Measurements from ENCODE around the gene ZER1.

Gene ZER1

GRCh38 chr9:128809036-128809599 is 37.4 kb upstream of the ZER1 start:
- no peak overlapping the region for H2AFZ ChIP-seq (ENCODE audit: low read length)
- H4K91ac ChIP-seq (ENCODE audit: low read depth, low read length, poor library complexity) = no peak overlapping the region
- no CpG with 5 or more reads among the region's 12 CpGs for WGBS, 2 donors (ENCODE audit: extremely low coverage in 2 of 2, insufficient read length in 2 of 2, insufficient replicate concordance in 1 of 2)
- no peak overlapping the region for H2BK5ac ChIP-seq (ENCODE audit: low read length)
- H3K23ac ChIP-seq (ENCODE audit: low read depth, low read length, poor library complexity) = no peak overlapping the region
- H3K4ac ChIP-seq (ENCODE audit: low read length) = no peak overlapping the region
- no peaks in the 10 kb centered on the region for H3K79me1 ChIP-seq (ENCODE audit: low read depth, low read length)
- H3K9me3 ChIP-seq (replicated peaks in 1 of 2; ENCODE audit: control insufficient read depth in 2 of 2, insufficient read depth in 1 of 2, low read depth in 1 of 2, low read length in 2 of 2) = no peaks in the 10 kb centered on the region
- peaks cover 17 to 48% of the 10 kb centered on the region in 2 donors for H3K36me3 ChIP-seq (replicated peaks in 1 of 2; ENCODE audit: control insufficient read depth in 2 of 2, insufficient read depth in 2 of 2, low read length in 2 of 2)
- no peak overlapping the region for H2BK12ac ChIP-seq (ENCODE audit: low read length)
- no peak overlapping the region for H3K4me3 ChIP-seq (ENCODE audit: low read length in 2 of 2)
- no peak overlapping the region for H4K8ac ChIP-seq (ENCODE audit: low read depth, low read length)
- no peaks in the 10 kb centered on the region for H3K4me1 ChIP-seq (ENCODE audit: control insufficient read depth in 2 of 2, insufficient read depth in 1 of 2, low read depth in 1 of 2, low read length in 2 of 2)
- H3K27ac ChIP-seq (replicated peaks; ENCODE audit: low read length) = no peak overlapping the region
- H3K18ac ChIP-seq (ENCODE audit: low read length) = no peak overlapping the region
- no peak overlapping the region for H3K14ac ChIP-seq (ENCODE audit: low read length)
- H2BK120ac ChIP-seq (ENCODE audit: low read depth, low read length) = no peak overlapping the region
- H2AK5ac ChIP-seq (ENCODE audit: low read depth, low read length) = no peak overlapping the region
- no peak overlapping the region for H3K9ac ChIP-seq (ENCODE audit: low read depth, low read length, poor library complexity)
- H3K4me2 ChIP-seq (ENCODE audit: insufficient read depth, low read length, poor library complexity, severe bottlenecking) = no peak overlapping the region
- no peaks in the 10 kb centered on the region for H3K27me3 ChIP-seq (ENCODE audit: control insufficient read depth in 3 of 3, insufficient read depth in 3 of 3, low read depth in 1 of 3, low read length in 3 of 3)
- DNase-seq (ENCODE audit: low spot score) = no peak
- no peak overlapping the region for H2BK15ac ChIP-seq (ENCODE audit: low read length)

DNA sequence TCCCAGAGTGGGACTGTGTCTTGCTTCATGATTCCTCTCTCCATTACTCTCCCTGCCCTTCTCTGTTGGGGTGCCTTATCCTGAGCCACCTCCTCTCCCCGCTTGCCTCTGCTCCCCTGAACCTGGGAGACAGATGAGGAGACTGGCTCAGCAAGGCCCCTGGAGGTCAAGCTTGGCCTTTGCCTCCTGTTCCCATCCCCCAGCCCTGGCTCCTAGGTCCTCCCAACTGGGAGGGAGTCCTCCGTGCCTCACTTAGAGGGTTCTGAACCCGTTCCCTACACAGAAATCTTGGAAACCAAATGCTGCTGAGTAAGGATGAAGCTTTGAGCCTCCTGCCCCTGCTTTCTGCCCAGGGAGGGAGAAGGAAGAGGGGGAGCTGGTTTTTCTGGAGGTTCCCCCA is 36.8 kb upstream of the ZER1 start:
- H2AK5ac ChIP-seq (ENCODE audit: low read depth, low read length) = no peak overlapping the region
- no peak overlapping the region for H4K91ac ChIP-seq (ENCODE audit: low read depth, low read length, poor library complexity)
- H2AFZ ChIP-seq (ENCODE audit: low read length) = no peak overlapping the region
- H3K4me2 ChIP-seq (ENCODE audit: insufficient read depth, low read length, poor library complexity, severe bottlenecking) = no peak overlapping the region
- H3K27me3 ChIP-seq (ENCODE audit: control insufficient read depth in 3 of 3, insufficient read depth in 3 of 3, low read depth in 1 of 3, low read length in 3 of 3) = no peaks in the 10 kb centered on the region
- H3K36me3 ChIP-seq (replicated peaks in 1 of 2; ENCODE audit: control insufficient read depth in 2 of 2, insufficient read depth in 2 of 2, low read length in 2 of 2) = peaks cover 21 to 54% of the 10 kb centered on the region in 2 donors
- no peak overlapping the region for H3K4me3 ChIP-seq (ENCODE audit: low read length in 2 of 2)
- H2BK5ac ChIP-seq (ENCODE audit: low read length) = no peak overlapping the region
- no peak overlapping the region for H3K14ac ChIP-seq (ENCODE audit: low read length)
- H3K4me1 ChIP-seq (ENCODE audit: control insufficient read depth in 2 of 2, insufficient read depth in 1 of 2, low read depth in 1 of 2, low read length in 2 of 2) = no peaks in the 10 kb centered on the region
- H3K9me3 ChIP-seq (replicated peaks in 1 of 2; ENCODE audit: control insufficient read depth in 2 of 2, insufficient read depth in 1 of 2, low read depth in 1 of 2, low read length in 2 of 2) = no peaks in the 10 kb centered on the region
- no peak overlapping the region for H3K23ac ChIP-seq (ENCODE audit: low read depth, low read length, poor library complexity)
- DNase-seq (ENCODE audit: low spot score) = no peak
- H4K8ac ChIP-seq (ENCODE audit: low read depth, low read length) = no peak overlapping the region
- WGBS, 2 donors (ENCODE audit: extremely low coverage in 2 of 2, insufficient read length in 2 of 2, insufficient replicate concordance in 1 of 2) = no CpG with 5 or more reads among the region's 3 CpGs
- H3K9ac ChIP-seq (ENCODE audit: low read depth, low read length, poor library complexity) = no peak overlapping the region
- H3K79me1 ChIP-seq (ENCODE audit: low read depth, low read length) = no peaks in the 10 kb centered on the region
- no peak overlapping the region for H2BK12ac ChIP-seq (ENCODE audit: low read length)
- H2BK15ac ChIP-seq (ENCODE audit: low read length) = no peak overlapping the region
- H3K4ac ChIP-seq (ENCODE audit: low read length) = no peak overlapping the region
- H2BK120ac ChIP-seq (ENCODE audit: low read depth, low read length) = no peak overlapping the region
- no peak overlapping the region for H3K27ac ChIP-seq (replicated peaks; ENCODE audit: low read length)
- H3K18ac ChIP-seq (ENCODE audit: low read length) = no peak overlapping the region

GRCh38 chr9:128807827-128808226 is 36.1 kb upstream of the ZER1 start:
- no peak for DNase-seq (ENCODE audit: low spot score)
- no CpG with 5 or more reads among the region's 14 CpGs for WGBS, 2 donors (ENCODE audit: extremely low coverage in 2 of 2, insufficient read length in 2 of 2, insufficient replicate concordance in 1 of 2)
- no peak overlapping the region for H2BK15ac ChIP-seq (ENCODE audit: low read length)
- no peak overlapping the region for H2BK120ac ChIP-seq (ENCODE audit: low read depth, low read length)
- no peaks in the 10 kb centered on the region for H3K79me1 ChIP-seq (ENCODE audit: low read depth, low read length)
- H4K8ac ChIP-seq (ENCODE audit: low read depth, low read length) = no peak overlapping the region
- no peak overlapping the region for H2AK5ac ChIP-seq (ENCODE audit: low read depth, low read length)
- peaks cover 27 to 61% of the 10 kb centered on the region in 2 donors for H3K36me3 ChIP-seq (replicated peaks in 1 of 2; ENCODE audit: control insufficient read depth in 2 of 2, insufficient read depth in 2 of 2, low read length in 2 of 2)
- H3K4me3 ChIP-seq (ENCODE audit: low read length in 2 of 2) = no peak overlapping the region
- no peaks in the 10 kb centered on the region for H3K27me3 ChIP-seq (ENCODE audit: control insufficient read depth in 3 of 3, insufficient read depth in 3 of 3, low read depth in 1 of 3, low read length in 3 of 3)
- no peak overlapping the region for H3K4me2 ChIP-seq (ENCODE audit: insufficient read depth, low read length, poor library complexity, severe bottlenecking)
- no peak overlapping the region for H3K18ac ChIP-seq (ENCODE audit: low read length)
- no peaks in the 10 kb centered on the region for H3K4me1 ChIP-seq (ENCODE audit: control insufficient read depth in 2 of 2, insufficient read depth in 1 of 2, low read depth in 1 of 2, low read length in 2 of 2)
- H2AFZ ChIP-seq (ENCODE audit: low read length) = no peak overlapping the region
- H4K91ac ChIP-seq (ENCODE audit: low read depth, low read length, poor library complexity) = no peak overlapping the region
- H3K4ac ChIP-seq (ENCODE audit: low read length) = no peak overlapping the region
- H3K9me3 ChIP-seq (replicated peaks in 1 of 2; ENCODE audit: control insufficient read depth in 2 of 2, insufficient read depth in 1 of 2, low read depth in 1 of 2, low read length in 2 of 2) = no peaks in the 10 kb centered on the region
- H3K23ac ChIP-seq (ENCODE audit: low read depth, low read length, poor library complexity) = no peak overlapping the region
- no peak overlapping the region for H2BK12ac ChIP-seq (ENCODE audit: low read length)
- no peak overlapping the region for H3K14ac ChIP-seq (ENCODE audit: low read length)
- no peak overlapping the region for H2BK5ac ChIP-seq (ENCODE audit: low read length)
- no peak overlapping the region for H3K27ac ChIP-seq (replicated peaks; ENCODE audit: low read length)
- H3K9ac ChIP-seq (ENCODE audit: low read depth, low read length, poor library complexity) = no peak overlapping the region

- H2BK12ac ChIP-seq (ENCODE audit: low read length) = no peak overlapping the region
- no peak overlapping the region for H3K4me2 ChIP-seq (ENCODE audit: insufficient read depth, low read length, poor library complexity, severe bottlenecking)
- DNase-seq (ENCODE audit: low spot score) = no peak
- no peaks in the 10 kb centered on the region for H3K79me1 ChIP-seq (ENCODE audit: low read depth, low read length)
- H2AK5ac ChIP-seq (ENCODE audit: low read depth, low read length) = no peak overlapping the region
- H3K4ac ChIP-seq (ENCODE audit: low read length) = no peak overlapping the region
- peaks cover 33 to 75% of the 10 kb centered on the region in 2 donors for H3K36me3 ChIP-seq (replicated peaks in 1 of 2; ENCODE audit: control insufficient read depth in 2 of 2, insufficient read depth in 2 of 2, low read length in 2 of 2)
- no peak overlapping the region for H2BK15ac ChIP-seq (ENCODE audit: low read length)
- no peak overlapping the region for H2BK120ac ChIP-seq (ENCODE audit: low read depth, low read length)
- no peaks in the 10 kb centered on the region for H3K9me3 ChIP-seq (replicated peaks in 1 of 2; ENCODE audit: control insufficient read depth in 2 of 2, insufficient read depth in 1 of 2, low read depth in 1 of 2, low read length in 2 of 2)
- no peaks in the 10 kb centered on the region for H3K4me1 ChIP-seq (ENCODE audit: control insufficient read depth in 2 of 2, insufficient read depth in 1 of 2, low read depth in 1 of 2, low read length in 2 of 2)
- H3K9ac ChIP-seq (ENCODE audit: low read depth, low read length, poor library complexity) = no peak overlapping the region
- no peak overlapping the region for H3K4me3 ChIP-seq (ENCODE audit: low read length in 2 of 2)
- H2BK5ac ChIP-seq (ENCODE audit: low read length) = no peak overlapping the region
- H3K27ac ChIP-seq (replicated peaks; ENCODE audit: low read length) = no peak overlapping the region
- H2AFZ ChIP-seq (ENCODE audit: low read length) = no peak overlapping the region
- no peak overlapping the region for H4K8ac ChIP-seq (ENCODE audit: low read depth, low read length)
- H4K91ac ChIP-seq (ENCODE audit: low read depth, low read length, poor library complexity) = no peak overlapping the region
- H3K18ac ChIP-seq (ENCODE audit: low read length) = no peak overlapping the region
- peak overlapping the region; percentile 47 for H3K23ac ChIP-seq (ENCODE audit: low read depth, low read length, poor library complexity)
- H3K14ac ChIP-seq (ENCODE audit: low read length) = no peak overlapping the region
- WGBS, 2 donors (ENCODE audit: extremely low coverage in 2 of 2, insufficient read length in 2 of 2, insufficient replicate concordance in 1 of 2) = no CpG with 5 or more reads among the region's 14 CpGs
- H3K27me3 ChIP-seq (ENCODE audit: control insufficient read depth in 3 of 3, insufficient read depth in 3 of 3, low read depth in 1 of 3, low read length in 3 of 3) = no peaks in the 10 kb centered on the region
These were observed 33.9 kb upstream of the ZER1 start for GRCh38 chr9:128805661-128806060.

All from neuronal stem cell (in vitro differentiated cells).